Measurements from ENCODE around the gene BSN.
"Not testable (repeated sequence)": the region's sequence is repeated elsewhere in the genome, so short reads cannot be mapped to it uniquely, and the experiment has no call there.

The BSN gene

GRCh38 chr3:49687424-49687795 is 133.1 kb downstream of the BSN start:
- H3K27me3 ChIP-seq (ENCODE audit: control insufficient read depth, insufficient read depth, low read length); H3K4me1 ChIP-seq (ENCODE audit: control insufficient read depth, insufficient read depth, low read length); H3K9me3 ChIP-seq (ENCODE audit: control insufficient read depth, insufficient read depth, low read length): not testable (repeated sequence)
- peaks cover 15% of the 10 kb centered on the region for H3K36me3 ChIP-seq (ENCODE audit: control insufficient read depth, insufficient read depth, low read length)
- H3K4me3 ChIP-seq (ENCODE audit: low read depth, low read length) = peak overlapping the region; percentile 74
- peak overlapping the region; percentile 70 for H3K27ac ChIP-seq (ENCODE audit: low read depth, low read length)
- 0 out of 2 replicates have a peak overlapping the region, but pooled peaks have one; percentile 63 for H3K9ac ChIP-seq (ENCODE audit: low read depth, low read length)

- H3K4me1 ChIP-seq (ENCODE audit: control insufficient read depth, insufficient read depth, low read length); H3K36me3 ChIP-seq (ENCODE audit: control insufficient read depth, insufficient read depth, low read length); H3K27me3 ChIP-seq (ENCODE audit: control insufficient read depth, insufficient read depth, low read length); H3K9me3 ChIP-seq (ENCODE audit: control insufficient read depth, insufficient read depth, low read length): not testable (repeated sequence)
- H3K4me3 ChIP-seq (ENCODE audit: low read depth, low read length) = peak overlapping the region; percentile 95
- 0 out of 2 replicates have a peak overlapping the region, but pooled peaks have one; percentile 43 for H3K9ac ChIP-seq (ENCODE audit: low read depth, low read length)
- peak overlapping the region; percentile 78 for H3K27ac ChIP-seq (ENCODE audit: low read depth, low read length)
Observed at GRCh38 chr3:49688338-49689045, 134.2 kb downstream of the BSN start.

GRCh38 chr3:49689046-49689907 is 135.0 kb downstream of the BSN start, which contains the start of the genes MST1 and RNF123:
TSS of gene MST1 (minus strand) at chr3:49689474. CDS start at chr3:49688691, 783 bp downstream.
TSS of gene RNF123 (plus strand) at chr3:49689557. CDS start at chr3:49691166, 1,609 bp downstream.
- peak within 1 kb of the TSS; percentile 78 for H3K27ac ChIP-seq (ENCODE audit: low read depth, low read length)
- H3K4me1 ChIP-seq (ENCODE audit: control insufficient read depth, insufficient read depth, low read length) = no peaks in the 10 kb centered on the region
- H3K4me3 ChIP-seq (ENCODE audit: low read depth, low read length) = peak within 1 kb of the TSS; percentile 95

GRCh38 chr3:49689908-49690624 is 135.8 kb downstream of the BSN start:
- Histone ChIP-seq H3K9ac (ENCODE audit: low read depth, low read length) (peak overlapping the region; percentile 63), H3K4me3 (ENCODE audit: low read depth, low read length) (peak overlapping the region; percentile 95), H3K27ac (ENCODE audit: low read depth, low read length) (peak overlapping the region; percentile 78)
- not testable (repeated sequence) for H3K36me3 ChIP-seq (ENCODE audit: control insufficient read depth, insufficient read depth, low read length); H3K4me1 ChIP-seq (ENCODE audit: control insufficient read depth, insufficient read depth, low read length); H3K27me3 ChIP-seq (ENCODE audit: control insufficient read depth, insufficient read depth, low read length); H3K9me3 ChIP-seq (ENCODE audit: control insufficient read depth, insufficient read depth, low read length)

More at GRCh38 chr3:49689046-49689907, 135.0 kb downstream of the BSN start, which contains the start of the genes MST1 and RNF123:
- no peaks in the 10 kb centered on the region for H3K9me3 ChIP-seq (ENCODE audit: control insufficient read depth, insufficient read depth, low read length)
- H3K36me3 ChIP-seq (ENCODE audit: control insufficient read depth, insufficient read depth, low read length) = no peaks in the 10 kb centered on the region
- H3K9ac ChIP-seq (ENCODE audit: low read depth, low read length) = peak within 1 kb of the TSS; percentile 63
- no peaks in the 10 kb centered on the region for H3K27me3 ChIP-seq (ENCODE audit: control insufficient read depth, insufficient read depth, low read length)

- not testable (repeated sequence) for H3K36me3 ChIP-seq (ENCODE audit: control insufficient read depth, insufficient read depth, low read length); H3K4me3 ChIP-seq (ENCODE audit: low read depth, low read length); H3K27me3 ChIP-seq (ENCODE audit: control insufficient read depth, insufficient read depth, low read length); H3K9me3 ChIP-seq (ENCODE audit: control insufficient read depth, insufficient read depth, low read length); H3K9ac ChIP-seq (ENCODE audit: low read depth, low read length); H3K4me1 ChIP-seq (ENCODE audit: control insufficient read depth, insufficient read depth, low read length); H3K27ac ChIP-seq (ENCODE audit: low read depth, low read length)
Observed at GRCh38 chr3:49690856-49691255, 136.6 kb downstream of the BSN start.

GRCh38 chr3:49691481-49691880 is 137.2 kb downstream of the BSN start:
- H3K4me3 ChIP-seq (ENCODE audit: low read depth, low read length); H3K27me3 ChIP-seq (ENCODE audit: control insufficient read depth, insufficient read depth, low read length); H3K36me3 ChIP-seq (ENCODE audit: control insufficient read depth, insufficient read depth, low read length); H3K27ac ChIP-seq (ENCODE audit: low read depth, low read length); H3K9ac ChIP-seq (ENCODE audit: low read depth, low read length); H3K4me1 ChIP-seq (ENCODE audit: control insufficient read depth, insufficient read depth, low read length); H3K9me3 ChIP-seq (ENCODE audit: control insufficient read depth, insufficient read depth, low read length): not testable (repeated sequence)

GRCh38 chr3:49694409-49695070 is 140.3 kb downstream of the BSN start:
- not testable (repeated sequence) for H3K9me3 ChIP-seq (ENCODE audit: control insufficient read depth, insufficient read depth, low read length); H3K27ac ChIP-seq (ENCODE audit: low read depth, low read length); H3K4me1 ChIP-seq (ENCODE audit: control insufficient read depth, insufficient read depth, low read length); H3K4me3 ChIP-seq (ENCODE audit: low read depth, low read length); H3K9ac ChIP-seq (ENCODE audit: low read depth, low read length); H3K36me3 ChIP-seq (ENCODE audit: control insufficient read depth, insufficient read depth, low read length); H3K27me3 ChIP-seq (ENCODE audit: control insufficient read depth, insufficient read depth, low read length)

GRCh38 chr3:49695350-49696015 is 141.2 kb downstream of the BSN start:
- not testable (repeated sequence) for H3K27ac ChIP-seq (ENCODE audit: low read depth, low read length); H3K27me3 ChIP-seq (ENCODE audit: control insufficient read depth, insufficient read depth, low read length); H3K4me1 ChIP-seq (ENCODE audit: control insufficient read depth, insufficient read depth, low read length); H3K9ac ChIP-seq (ENCODE audit: low read depth, low read length); H3K4me3 ChIP-seq (ENCODE audit: low read depth, low read length); H3K9me3 ChIP-seq (ENCODE audit: control insufficient read depth, insufficient read depth, low read length)
- peaks cover 14% of the 10 kb centered on the region; the same call in 1 of the 2 replicates for H3K36me3 ChIP-seq (ENCODE audit: control insufficient read depth, insufficient read depth, low read length)

GRCh38 chr3:49699281-49699979 is 145.2 kb downstream of the BSN start:
- Histone ChIP-seq H3K9ac (ENCODE audit: low read depth, low read length) (no peak overlapping the region), H3K27ac (ENCODE audit: low read depth, low read length) (no peak overlapping the region), H3K4me1 (ENCODE audit: control insufficient read depth, insufficient read depth, low read length) (no peaks in the 10 kb centered on the region), H3K4me3 (ENCODE audit: low read depth, low read length) (no peak overlapping the region), H3K9me3 (ENCODE audit: control insufficient read depth, insufficient read depth, low read length) (no peaks in the 10 kb centered on the region), H3K27me3 (ENCODE audit: control insufficient read depth, insufficient read depth, low read length) (no peaks in the 10 kb centered on the region), H3K36me3 (ENCODE audit: control insufficient read depth, insufficient read depth, low read length) (peaks cover 32% of the 10 kb centered on the region)

GRCh38 chr3:49700014-49700413 is 145.7 kb downstream of the BSN start:
- H3K4me3 ChIP-seq (ENCODE audit: low read depth, low read length) = no peak overlapping the region
- no peak overlapping the region for H3K27ac ChIP-seq (ENCODE audit: low read depth, low read length)
- peaks cover 38% of the 10 kb centered on the region for H3K36me3 ChIP-seq (ENCODE audit: control insufficient read depth, insufficient read depth, low read length)
- no peaks in the 10 kb centered on the region for H3K27me3 ChIP-seq (ENCODE audit: control insufficient read depth, insufficient read depth, low read length)
- H3K4me1 ChIP-seq (ENCODE audit: control insufficient read depth, insufficient read depth, low read length) = no peaks in the 10 kb centered on the region
- no peaks in the 10 kb centered on the region for H3K9me3 ChIP-seq (ENCODE audit: control insufficient read depth, insufficient read depth, low read length)
- H3K9ac ChIP-seq (ENCODE audit: low read depth, low read length) = no peak overlapping the region

All from HUES48 (cell line).